GM23338 (cell line): ENCODE results near the gene INSRR. TPM values are rescaled to one million over a fixed set of nuclear protein-coding genes. Genes with fewer than 3 reads are reported as not detected.

Experiments used
- ATAC-seq: fragments of 200-7000 bp; cut with Tn5 transposase; 3 replicates; pipeline ENCODE4 v1.9.1; 2020
- DNase-seq: peaks from one replicate; pipeline ENCODE4 v3.0.0-alpha.2; 2015; ENCODE audit warnings: low spot score
- H2AFZ ChIP-seq: fragments of 200-600 bp; sonication (generic); 2 replicates; pipeline ENCODE4 v1.8.0; 2016; ENCODE audit warnings: antibody characterized with exemption, mild to moderate bottlenecking, moderate library complexity
- H3F3A ChIP-seq: fragments of 200-600 bp; sonication (generic); replicated peaks from 2 replicates; pipeline ENCODE4 v1.8.0; 2017; ENCODE audit warnings: antibody characterized with exemption, mixed run types, low read depth
- H3K27ac ChIP-seq: fragments of 200-600 bp; sonication (generic); 2 replicates; pipeline ENCODE4 v1.6.1; 2016; ENCODE audit warnings: low read depth
- H3K27me3 ChIP-seq: fragments of 200-600 bp; sonication (generic); 2 replicates; pipeline ENCODE4 v1.8.0; 2016; ENCODE audit warnings: mild to moderate bottlenecking, mixed run types, moderate library complexity; ENCODE audit not compliant: insufficient read depth
- H3K36me3 ChIP-seq: fragments of 200-600 bp; sonication (generic); 2 replicates; pipeline ENCODE4 v1.8.0; 2016; ENCODE audit warnings: mild to moderate bottlenecking; ENCODE audit not compliant: insufficient read depth
- H3K4me1 ChIP-seq: fragments of 200-600 bp; sonication (generic); 2 replicates; pipeline ENCODE4 v1.8.0; 2016; ENCODE audit warnings: mild to moderate bottlenecking, moderate library complexity; ENCODE audit not compliant: insufficient read depth
- H3K4me2 ChIP-seq: fragments of 200-600 bp; sonication (generic); 2 replicates; pipeline ENCODE4 v1.7.1; 2017; ENCODE audit warnings: mixed run types
- H3K4me3 ChIP-seq: fragments of 200-600 bp; sonication (generic); 2 replicates; pipeline ENCODE4 v1.6.1; 2016; ENCODE audit warnings: mixed run types
- H3K79me2 ChIP-seq: fragments of 200-600 bp; sonication (generic); replicated peaks from 2 replicates; pipeline ENCODE4 v1.8.0; 2017; ENCODE audit warnings: mild to moderate bottlenecking; ENCODE audit not compliant: insufficient read depth
- H3K9me2 ChIP-seq: fragments of 200-600 bp; sonication (generic); 2 replicates; pipeline ENCODE4 v1.8.0; 2017; ENCODE audit not compliant: insufficient read depth
- H4K20me1 ChIP-seq: fragments of 200-600 bp; sonication (generic); replicated peaks from 2 replicates; pipeline ENCODE4 v1.8.0; 2017; ENCODE audit warnings: mild to moderate bottlenecking; ENCODE audit not compliant: insufficient read depth
- H3K27ac Mint-ChIP-seq: 2 replicates; pipeline ENCODE4 v1.8.0; 2020; ENCODE audit warnings: inconsistent platforms, mild to moderate bottlenecking, moderate library complexity, mixed read lengths
- H3K27me3 Mint-ChIP-seq: 3 replicates; pipeline ENCODE4 v1.8.0; 2022; ENCODE audit warnings: low read depth, mild to moderate bottlenecking, moderate library complexity, mixed read lengths, inconsistent platforms; ENCODE audit not compliant: insufficient read depth, poor library complexity
- H3K36me3 Mint-ChIP-seq: 3 replicates; pipeline ENCODE4 v1.8.0; 2021; ENCODE audit warnings: low read depth, mild to moderate bottlenecking, inconsistent platforms, moderate library complexity, mixed read lengths
- H3K4me1 Mint-ChIP-seq: 3 replicates; pipeline ENCODE4 v1.8.0; 2020; ENCODE audit warnings: mild to moderate bottlenecking, inconsistent platforms, mixed read lengths
- H3K4me3 Mint-ChIP-seq: 3 replicates; pipeline ENCODE4 v1.8.0; 2021; ENCODE audit warnings: moderate library complexity, mild to moderate bottlenecking, inconsistent platforms, mixed read lengths
- H3K9me3 Mint-ChIP-seq: 3 replicates; pipeline ENCODE4 v1.8.0; 2020; ENCODE audit warnings: moderate library complexity, mild to moderate bottlenecking, inconsistent platforms, mixed read lengths
- CREB1 ChIP-seq: fragments of 250-450 bp; sonication (Bioruptor Pico); IDR thresholded peaks from 2 replicates; pipeline ENCODE4 v1.5.0; 2020; ENCODE audit warnings: low read depth, mild to moderate bottlenecking, moderate library complexity
- CTCF ChIP-seq, 2 experiments: fragments of 200-600 bp in 1 of 2; sonication (generic) in 1 of 2; conservative IDR thresholded peaks; 2 replicates each; pipeline versions ENCODE4 v1.5.1 to v1.6.1; 2016 to 2017; ENCODE audit warnings: antibody characterized with exemption in 2 of 2, low read depth in 2 of 2, mild to moderate bottlenecking in 2 of 2, moderate library complexity in 1 of 2
- ETS1 ChIP-seq: IDR thresholded peaks from 2 replicates; pipeline ENCODE4 v1.6.1; 2016; ENCODE audit warnings: antibody characterized with exemption
- EZH2phosphoT487 ChIP-seq: fragments of 200-600 bp; sonication (generic); IDR thresholded peaks from one replicate; pipeline ENCODE4 v1.8.1; 2018; ENCODE audit warnings: antibody characterized with exemption; ENCODE audit not compliant: unreplicated experiment
- JUNB ChIP-seq: IDR thresholded peaks from one replicate; pipeline ENCODE4 v1.6.1; 2016; ENCODE audit warnings: antibody characterized with exemption; ENCODE audit not compliant: unreplicated experiment
- NANOG ChIP-seq: IDR thresholded peaks from 2 replicates; pipeline ENCODE4 v1.6.1; 2016; ENCODE audit warnings: antibody characterized with exemption, borderline replicate concordance
- POLR2AphosphoS5 ChIP-seq: IDR thresholded peaks from 2 replicates; pipeline ENCODE4 v1.6.1; 2016; ENCODE audit warnings: antibody characterized with exemption, low read depth
- REST ChIP-seq: IDR thresholded peaks from one replicate; pipeline ENCODE4 v1.6.1; 2018; ENCODE audit warnings: antibody characterized with exemption; ENCODE audit not compliant: unreplicated experiment
- ZNF114 ChIP-seq: fragments of 250-450 bp; sonication (Bioruptor Pico); IDR thresholded peaks from 2 replicates; pipeline ENCODE4 v1.5.0; 2020; ENCODE audit warnings: mild to moderate bottlenecking, moderate library complexity
- ZNF462 ChIP-seq: fragments of 250-450 bp; sonication (Bioruptor Pico); IDR thresholded peaks from 2 replicates; pipeline ENCODE4 v1.5.0; 2020; ENCODE audit warnings: mild to moderate bottlenecking, moderate library complexity
- polyA plus RNA-seq: library from polyadenylated mRNA; unstranded; fragments of >200 nt; fragmentation: Nextera tagmentation; extraction: Ambion mirVana; gene quantifications from 2 replicates; pipeline ENCODE4 v1.2.1, GENCODE V29; 2016
- total RNA-seq: library from RNA; depleted of rRNA; stranded (reverse); fragments of >200 nt; shearing (Covaris generic); gene quantifications from 2 replicates; pipeline ENCODE4 v1.2.3, GENCODE V29; 2014

The INSRR gene
- total and polyA plus RNA-seq, 2 experiments from 2014 or later: not detected

GRCh38 chr1:156903328-156904091 is 44.6 kb upstream of the INSRR start (continued):
- TF ChIP-seq ZNF462 (CRISPR knock-in tag): no peak
- no peak for TF ChIP-seq POLR2AphosphoS5

GRCh38 chr1:156901966-156902915 is 43.3 kb upstream of the INSRR start:
- Histone ChIP-seq H3K4me2 (no peak overlapping the region), H3K27ac (no peak overlapping the region), H3K4me3 (no peak overlapping the region), H3F3A (no peaks in the 10 kb centered on the region), H3K4me1 (0 out of 2 replicates have a peak, but pooled peaks cover 3% of the 10 kb centered on the region), H3K9me2 (no peaks in the 10 kb centered on the region), H3K79me2 (no peaks in the 10 kb centered on the region), H3K36me3 (no peaks in the 10 kb centered on the region), H3K27me3 (no peaks in the 10 kb centered on the region), H4K20me1 (no peaks in the 10 kb centered on the region; the same call in 1 of the 2 replicates), H2AFZ (no peak overlapping the region)
- Mint-ChIP-seq H3K9me3 (no peaks in the 10 kb centered on the region), H3K36me3 (no peaks in the 10 kb centered on the region), H3K27ac (no peak overlapping the region), H3K4me3 (no peak overlapping the region), H3K4me1 (peaks cover 20% of the 10 kb centered on the region), H3K27me3 (peaks cover 20% of the 10 kb centered on the region)
- ATAC-seq: no peak; the same call in 2 of the 3 replicates
- no peak for DNase-seq
- TF ChIP-seq CTCF (conservative IDR thresholded peaks at IDR 0.05; ENCODE audit: low read depth in 2 of 2) (no peak), ZNF114 (CRISPR knock-in tag) (no peak), JUNB (no peak), CREB1 (CRISPR knock-in tag) (no peak), ETS1 (no peak), REST (no peak), EZH2phosphoT487 (no peak), NANOG (no peak)
